Upper lobe of right lung (tissue), 1 donor: Measurements from ENCODE around the gene MKRN2OS. TPM values are rescaled to one million over a fixed set of nuclear protein-coding genes. Genes with fewer than 3 reads are reported as not detected.

ENCODE experiments used
- ATAC-seq: fragments of 200-7000 bp; cut with Tn5 transposase; one replicate; pipeline ENCODE4 v1.9.1; 2020; ENCODE audit warnings: mild to moderate bottlenecking, moderate library complexity
- DNase-seq: peaks from one replicate; pipeline ENCODE4 v3.0.0-alpha.2; 2020
- H3K27ac ChIP-seq: fragments of 200-600 bp; one replicate; pipeline ENCODE4 v1.8.0; 2022
- H3K27me3 ChIP-seq: fragments of 200-600 bp; one replicate; pipeline ENCODE4 v1.8.0; 2022; ENCODE audit warnings: mild to moderate bottlenecking
- H3K36me3 ChIP-seq: fragments of 200-600 bp; one replicate; pipeline ENCODE4 v1.8.0; 2022
- H3K4me1 ChIP-seq: fragments of 200-600 bp; one replicate; pipeline ENCODE4 v1.8.0; 2022
- H3K4me3 ChIP-seq: fragments of 200-600 bp; one replicate; pipeline ENCODE4 v1.8.0; 2022; ENCODE audit warnings: mild to moderate bottlenecking
- H3K9me3 ChIP-seq: fragments of 200-600 bp; one replicate; pipeline ENCODE4 v1.8.0; 2022
- intact Hi-C: fragments of 100-400 bp; cut with DNase I; formaldehyde crosslinking; loops from one replicate; pipeline ENCODE4 v1.11.0; 2022
- total RNA-seq: library from RNA; stranded (reverse); fragmentation: NEBNext Ultra II Directional; extraction: Animal tissue kit (Norgen Biotek cat#: 25700); gene quantifications from one replicate; pipeline ENCODE4 v1.2.1, GENCODE V29; 2021
- TF ChIP-seq, protein P1 (sequence below): fragments of 200-600 bp; IDR thresholded peaks from one replicate; pipeline ENCODE4 v1.8.0; 2022; ENCODE audit warnings: antibody characterized with exemption
- donor health status: DM: no; HTN: yes; CAD: no; lungs with severe emphysema.

Gene MKRN2OS
- total RNA-seq, 1 donor from 2014 or later = not detected

DNA sequence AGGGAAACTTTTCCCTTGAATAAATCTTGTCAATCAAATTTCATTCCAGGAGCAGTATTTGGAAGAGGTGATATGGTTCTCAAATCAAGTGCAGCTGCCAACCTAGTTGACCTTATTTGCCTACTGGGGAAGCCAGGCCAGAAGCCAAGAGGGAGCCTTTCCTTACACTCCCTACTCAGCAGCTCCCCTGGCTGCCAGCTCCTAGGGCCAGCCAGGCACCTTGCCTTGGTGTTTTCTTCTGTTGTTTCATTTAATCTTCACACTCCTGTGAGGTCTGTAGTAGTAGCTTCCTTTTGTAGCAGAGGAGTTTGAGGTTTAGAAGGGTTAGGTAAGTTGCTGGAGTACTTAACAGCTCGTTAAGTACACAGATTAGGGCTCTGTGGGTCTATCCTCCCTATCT lies 22.6 kb downstream of the MKRN2OS start:
- TF ChIP-seq, protein P1, sequence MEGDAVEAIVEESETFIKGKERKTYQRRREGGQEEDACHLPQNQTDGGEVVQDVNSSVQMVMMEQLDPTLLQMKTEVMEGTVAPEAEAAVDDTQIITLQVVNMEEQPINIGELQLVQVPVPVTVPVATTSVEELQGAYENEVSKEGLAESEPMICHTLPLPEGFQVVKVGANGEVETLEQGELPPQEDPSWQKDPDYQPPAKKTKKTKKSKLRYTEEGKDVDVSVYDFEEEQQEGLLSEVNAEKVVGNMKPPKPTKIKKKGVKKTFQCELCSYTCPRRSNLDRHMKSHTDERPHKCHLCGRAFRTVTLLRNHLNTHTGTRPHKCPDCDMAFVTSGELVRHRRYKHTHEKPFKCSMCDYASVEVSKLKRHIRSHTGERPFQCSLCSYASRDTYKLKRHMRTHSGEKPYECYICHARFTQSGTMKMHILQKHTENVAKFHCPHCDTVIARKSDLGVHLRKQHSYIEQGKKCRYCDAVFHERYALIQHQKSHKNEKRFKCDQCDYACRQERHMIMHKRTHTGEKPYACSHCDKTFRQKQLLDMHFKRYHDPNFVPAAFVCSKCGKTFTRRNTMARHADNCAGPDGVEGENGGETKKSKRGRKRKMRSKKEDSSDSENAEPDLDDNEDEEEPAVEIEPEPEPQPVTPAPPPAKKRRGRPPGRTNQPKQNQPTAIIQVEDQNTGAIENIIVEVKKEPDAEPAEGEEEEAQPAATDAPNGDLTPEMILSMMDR = peak; percentile 17
- no peak for DNase-seq
- intact Hi-C loops = no loop called here

DNA sequence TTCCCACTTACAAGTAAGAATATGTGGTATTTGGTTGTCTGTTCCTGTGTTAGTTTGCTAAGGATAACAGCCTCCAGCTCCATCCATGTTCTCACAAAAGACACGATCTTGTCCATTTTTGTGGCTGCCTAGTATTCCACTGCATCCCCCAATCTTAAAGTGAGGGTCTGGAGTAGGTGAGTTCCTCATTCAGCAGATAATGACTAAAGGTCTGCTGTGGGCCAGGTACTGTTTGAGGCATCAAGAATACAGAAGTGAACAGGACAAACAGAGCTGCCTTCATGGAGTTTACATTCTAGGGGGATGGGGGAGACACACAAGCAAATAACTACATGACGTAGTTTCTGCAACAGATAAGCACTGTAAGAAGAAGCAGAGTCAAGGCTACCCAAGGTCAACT lies 24.3 kb downstream of the MKRN2OS start:
- TF ChIP-seq, protein P1 = no peak
- H3K27me3 ChIP-seq = no peaks in the 10 kb centered on the region
- H3K27ac ChIP-seq = no peak overlapping the region
- H3K4me3 ChIP-seq = no peak overlapping the region
- ATAC-seq = no peak
- peaks cover 7% of the 10 kb centered on the region for H3K4me1 ChIP-seq
- H3K36me3 ChIP-seq = no peaks in the 10 kb centered on the region
- no peaks in the 10 kb centered on the region for H3K9me3 ChIP-seq
- intact Hi-C loops = no loop called here
- no peak for DNase-seq

More for the DNA sequence above, 22.6 kb downstream of the MKRN2OS start:
- no peaks in the 10 kb centered on the region for H3K27me3 ChIP-seq
- H3K4me1 ChIP-seq = peaks cover 7% of the 10 kb centered on the region
- no peaks in the 10 kb centered on the region for H3K36me3 ChIP-seq
- H3K4me3 ChIP-seq = no peak overlapping the region
- H3K27ac ChIP-seq = no peak overlapping the region
- ATAC-seq = peak; percentile 83
- H3K9me3 ChIP-seq = no peaks in the 10 kb centered on the region

DNA sequence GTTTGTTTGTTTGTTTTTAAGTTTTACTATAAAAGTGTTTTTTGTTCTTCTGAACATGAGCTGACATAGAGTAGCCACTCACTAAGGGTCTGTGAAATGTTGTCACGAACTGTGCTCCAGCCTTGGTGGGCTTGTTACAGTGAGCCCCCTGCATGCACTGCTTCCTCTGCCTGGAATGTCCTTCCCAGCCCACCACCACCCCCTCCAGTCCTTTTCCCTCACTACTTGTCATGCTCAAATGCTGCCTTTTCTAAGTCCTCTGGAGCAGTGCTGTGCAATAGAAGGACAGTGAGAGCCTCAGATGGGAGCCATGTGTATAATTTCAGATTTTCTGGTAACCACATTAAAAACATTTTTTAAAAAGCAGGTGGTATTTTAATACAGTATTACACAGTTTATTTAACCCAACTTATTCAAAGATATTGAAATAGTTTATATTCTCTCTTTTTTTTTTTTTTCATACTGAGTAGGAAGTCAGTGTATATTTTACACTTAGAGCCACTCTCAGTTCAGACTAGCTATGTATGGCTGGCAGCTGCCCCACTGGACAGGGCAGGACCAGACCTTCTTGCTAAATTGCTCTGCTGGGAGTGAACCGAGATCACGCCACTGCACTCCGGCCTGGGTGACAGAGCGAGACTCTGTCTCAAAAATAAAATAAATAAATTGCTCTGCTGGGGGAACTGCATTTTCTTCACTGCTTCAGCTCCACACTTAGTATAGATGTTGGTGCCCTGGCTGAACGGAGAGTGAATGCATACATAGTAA lies 26.9 kb downstream of the MKRN2OS start:
- H3K4me1 ChIP-seq = peaks cover 7% of the 10 kb centered on the region
- intact Hi-C loops = no loop called here
- DNase-seq (peak; percentile 67), ATAC-seq (peak; percentile 84)
- no peak overlapping the region for H3K4me3 ChIP-seq
- peak overlapping the region; percentile 47 for H3K27ac ChIP-seq
- H3K36me3 ChIP-seq = no peaks in the 10 kb centered on the region
- no peaks in the 10 kb centered on the region for H3K9me3 ChIP-seq
- TF ChIP-seq, protein P1 = no peak
- no peaks in the 10 kb centered on the region for H3K27me3 ChIP-seq

DNA sequence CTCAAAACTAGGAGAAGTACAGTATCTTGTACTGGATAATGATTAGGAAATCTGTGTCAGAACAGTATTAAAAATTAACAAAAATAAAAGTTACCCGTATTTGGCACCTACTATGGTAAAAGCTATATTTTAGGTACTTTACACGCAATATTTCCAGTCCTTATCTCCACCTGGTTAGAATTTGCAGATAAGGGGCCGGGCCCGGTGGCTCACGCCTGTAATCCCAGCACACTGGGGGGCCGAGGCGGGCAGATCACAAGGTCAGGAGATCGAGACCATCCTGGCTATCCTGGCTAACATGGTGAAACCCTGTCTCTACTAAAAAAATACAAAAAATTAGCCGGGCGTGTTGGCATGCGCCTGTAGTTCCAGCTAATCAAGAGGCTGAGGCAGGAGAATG lies 28.4 kb downstream of the MKRN2OS start:
- Histone ChIP-seq H3K27me3 (no peaks in the 10 kb centered on the region), H3K36me3 (no peaks in the 10 kb centered on the region), H3K9me3 (no peaks in the 10 kb centered on the region), H3K4me3 (no peak overlapping the region), H3K27ac (no peak overlapping the region), H3K4me1 (peaks cover under 1% of the 10 kb centered on the region)
- intact Hi-C loops = no loop called here
- TF ChIP-seq, protein P1 = no peak
- DNase-seq (no peak), ATAC-seq (no peak)

DNA sequence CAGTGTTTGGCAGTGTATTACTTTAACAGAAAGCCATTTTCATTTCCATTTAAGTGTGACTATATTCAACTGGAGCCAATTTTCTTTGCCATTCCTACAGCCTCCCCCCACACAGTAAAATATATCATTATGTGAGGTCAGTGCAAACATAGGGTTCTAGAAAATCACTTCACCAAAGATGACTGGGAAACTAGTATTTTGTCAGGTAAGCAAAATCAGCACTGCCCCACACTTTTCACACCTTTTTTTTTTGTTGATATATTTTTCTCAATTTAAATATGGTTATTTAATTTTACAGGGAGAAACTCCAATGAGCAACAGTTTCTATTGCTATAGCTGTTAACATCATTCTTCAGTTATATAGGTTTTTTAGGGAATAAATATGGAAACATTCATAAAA lies 29.7 kb downstream of the MKRN2OS start:
- H3K27me3 ChIP-seq = no peaks in the 10 kb centered on the region
- H3K4me3 ChIP-seq = no peak overlapping the region
- no peaks in the 10 kb centered on the region for H3K36me3 ChIP-seq
- TF ChIP-seq, protein P1 = no peak
- H3K27ac ChIP-seq = no peak overlapping the region
- ATAC-seq = no peak
- intact Hi-C loops = no loop called here
- no peak for DNase-seq
- no peaks in the 10 kb centered on the region for H3K9me3 ChIP-seq
- H3K4me1 ChIP-seq = no peaks in the 10 kb centered on the region
